DND-41 (cell line): Measurements from ENCODE around the gene HOXA9.

Source experiments
- ATAC-seq: fragments of 200-7000 bp; cut with Tn5 transposase; 3 replicates; pipeline ENCODE4 v1.9.1; 2021; ENCODE audit warnings: low read depth; ENCODE audit not compliant: insufficient read depth
- DNase-seq: peaks from one replicate; pipeline ENCODE4 v3.0.0-alpha.2; 2020
- H2AFZ ChIP-seq: 2 replicates; pipeline ENCODE4 v1.6.0; 2012; ENCODE audit warnings: low read depth, low read length
- H3K27ac ChIP-seq: 2 replicates; pipeline ENCODE4 v1.5.1; 2012; ENCODE audit warnings: low read length, inconsistent platforms
- H3K27me3 ChIP-seq: fragments of 200-600 bp; sonication (generic); 2 replicates; pipeline ENCODE4 v1.6.0; 2012; ENCODE audit warnings: low read length, mild to moderate bottlenecking, inconsistent platforms; ENCODE audit not compliant: insufficient read depth, poor library complexity
- H3K36me3 ChIP-seq: 2 replicates; pipeline ENCODE4 v1.5.1; 2012; ENCODE audit warnings: low read length, inconsistent platforms; ENCODE audit not compliant: insufficient read depth
- H3K4me1 ChIP-seq: 2 replicates; pipeline ENCODE4 v1.5.1; 2012; ENCODE audit warnings: mild to moderate bottlenecking, low read length; ENCODE audit not compliant: insufficient read depth
- H3K4me2 ChIP-seq: 2 replicates; pipeline ENCODE4 v1.6.0; 2012; ENCODE audit warnings: mild to moderate bottlenecking, moderate library complexity, low read length, inconsistent platforms; ENCODE audit not compliant: insufficient read depth
- H3K4me3 ChIP-seq, 2 experiments: fragments of 200-600 bp in 1 of 2; shearing (Covaris generic) in 1 of 2; 2 replicates each; pipeline ENCODE4 v1.5.1; 2012 to 2016; ENCODE audit warnings: inconsistent platforms in 2 of 2, low read length in 2 of 2, mild to moderate bottlenecking in 2 of 2, low read depth in 1 of 2, moderate library complexity in 1 of 2
- H3K79me2 ChIP-seq: 2 replicates; pipeline ENCODE4 v1.6.0; 2012; ENCODE audit warnings: low read length, inconsistent platforms; ENCODE audit not compliant: insufficient read depth
- H3K9ac ChIP-seq: 2 replicates; pipeline ENCODE4 v1.6.0; 2012; ENCODE audit warnings: low read depth, mild to moderate bottlenecking, inconsistent platforms, low read length, moderate library complexity
- H3K9me3 ChIP-seq: 2 replicates; pipeline ENCODE4 v1.5.1; 2012; ENCODE audit warnings: low read length, moderate library complexity, mild to moderate bottlenecking, inconsistent platforms; ENCODE audit not compliant: insufficient read depth, severe bottlenecking
- H4K20me1 ChIP-seq: 2 replicates; pipeline ENCODE4 v1.6.0; 2012; ENCODE audit warnings: low read length; ENCODE audit not compliant: insufficient read depth
- EZH2 ChIP-seq: IDR thresholded peaks from 3 replicates; pipeline ENCODE4 v1.6.1; 2012; ENCODE audit warnings: borderline replicate concordance, low read depth, mild to moderate bottlenecking, moderate library complexity, low read length, inconsistent platforms; ENCODE audit not compliant: severe bottlenecking
- TF ChIP-seq, protein P1 (sequence below): IDR thresholded peaks from 2 replicates; pipeline ENCODE4 v1.5.1; 2012; ENCODE audit warnings: borderline replicate concordance, low read length, moderate library complexity, mild to moderate bottlenecking; ENCODE audit not compliant: poor library complexity, severe bottlenecking; ENCODE audit errors: extremely low read depth

HOXA9 gene

DNA sequence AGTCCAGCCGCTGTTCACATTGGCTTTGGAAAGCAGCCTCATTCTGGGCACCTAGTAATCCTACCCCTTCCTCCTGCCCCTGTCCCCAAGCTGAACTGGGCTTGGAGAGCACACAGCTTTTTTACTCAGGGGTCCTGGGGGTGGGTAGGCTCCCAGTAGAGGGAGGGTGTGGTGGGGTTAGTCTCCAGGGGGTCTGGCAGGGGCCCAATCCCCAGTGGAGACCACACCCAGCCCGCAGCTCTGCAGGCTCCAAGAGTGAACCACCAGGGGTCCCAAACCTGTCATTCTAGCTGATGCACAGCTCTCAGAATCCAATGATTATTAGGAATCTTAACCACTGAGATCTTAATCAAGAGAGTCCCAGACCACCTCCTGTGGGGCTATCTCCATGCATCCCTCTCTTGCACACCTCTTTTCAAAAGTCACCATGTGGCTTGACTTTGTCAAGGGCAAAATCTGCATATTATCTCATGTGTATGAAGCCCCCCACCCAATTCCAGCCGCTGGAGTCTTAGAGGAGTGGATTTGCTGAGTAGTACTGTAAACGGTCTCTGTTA is 17.0 kb upstream of the HOXA9 start:
- no peak overlapping the region for H3K4me3 ChIP-seq

GRCh38 chr7:27181795-27182275 is 16.5 kb upstream of the HOXA9 start:
- Histone ChIP-seq H3K27ac (no peak overlapping the region), H3K4me2 (no peak overlapping the region), H3K4me1 (no peaks in the 10 kb centered on the region), H3K27me3 (peaks cover 8% of the 10 kb centered on the region), H3K36me3 (no peaks in the 10 kb centered on the region), H3K9ac (no peak overlapping the region), H3K79me2 (no peaks in the 10 kb centered on the region), H4K20me1 (no peaks in the 10 kb centered on the region), H3K9me3 (no peaks in the 10 kb centered on the region), H2AFZ (no peak overlapping the region), H3K4me3 (no peak overlapping the region)
- DNase-seq = no peak
- no peak for ATAC-seq
- TF ChIP-seq, protein P1, sequence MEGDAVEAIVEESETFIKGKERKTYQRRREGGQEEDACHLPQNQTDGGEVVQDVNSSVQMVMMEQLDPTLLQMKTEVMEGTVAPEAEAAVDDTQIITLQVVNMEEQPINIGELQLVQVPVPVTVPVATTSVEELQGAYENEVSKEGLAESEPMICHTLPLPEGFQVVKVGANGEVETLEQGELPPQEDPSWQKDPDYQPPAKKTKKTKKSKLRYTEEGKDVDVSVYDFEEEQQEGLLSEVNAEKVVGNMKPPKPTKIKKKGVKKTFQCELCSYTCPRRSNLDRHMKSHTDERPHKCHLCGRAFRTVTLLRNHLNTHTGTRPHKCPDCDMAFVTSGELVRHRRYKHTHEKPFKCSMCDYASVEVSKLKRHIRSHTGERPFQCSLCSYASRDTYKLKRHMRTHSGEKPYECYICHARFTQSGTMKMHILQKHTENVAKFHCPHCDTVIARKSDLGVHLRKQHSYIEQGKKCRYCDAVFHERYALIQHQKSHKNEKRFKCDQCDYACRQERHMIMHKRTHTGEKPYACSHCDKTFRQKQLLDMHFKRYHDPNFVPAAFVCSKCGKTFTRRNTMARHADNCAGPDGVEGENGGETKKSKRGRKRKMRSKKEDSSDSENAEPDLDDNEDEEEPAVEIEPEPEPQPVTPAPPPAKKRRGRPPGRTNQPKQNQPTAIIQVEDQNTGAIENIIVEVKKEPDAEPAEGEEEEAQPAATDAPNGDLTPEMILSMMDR = no peak
- no peak for TF ChIP-seq EZH2

More for the DNA sequence above, 17.0 kb upstream of the HOXA9 start:
- peaks cover 8% of the 10 kb centered on the region for H3K27me3 ChIP-seq
- ATAC-seq (no peak), DNase-seq (no peak)
- H3K36me3 ChIP-seq = no peaks in the 10 kb centered on the region
- H2AFZ ChIP-seq = no peak overlapping the region
- H3K79me2 ChIP-seq = no peaks in the 10 kb centered on the region
- H4K20me1 ChIP-seq = no peaks in the 10 kb centered on the region
- no peak overlapping the region for H3K9ac ChIP-seq
- peaks cover 1% of the 10 kb centered on the region for H3K4me1 ChIP-seq
- no peaks in the 10 kb centered on the region for H3K9me3 ChIP-seq
- H3K4me2 ChIP-seq = no peak overlapping the region
- no peak overlapping the region for H3K27ac ChIP-seq
- no peak for TF ChIP-seq EZH2

DNA sequence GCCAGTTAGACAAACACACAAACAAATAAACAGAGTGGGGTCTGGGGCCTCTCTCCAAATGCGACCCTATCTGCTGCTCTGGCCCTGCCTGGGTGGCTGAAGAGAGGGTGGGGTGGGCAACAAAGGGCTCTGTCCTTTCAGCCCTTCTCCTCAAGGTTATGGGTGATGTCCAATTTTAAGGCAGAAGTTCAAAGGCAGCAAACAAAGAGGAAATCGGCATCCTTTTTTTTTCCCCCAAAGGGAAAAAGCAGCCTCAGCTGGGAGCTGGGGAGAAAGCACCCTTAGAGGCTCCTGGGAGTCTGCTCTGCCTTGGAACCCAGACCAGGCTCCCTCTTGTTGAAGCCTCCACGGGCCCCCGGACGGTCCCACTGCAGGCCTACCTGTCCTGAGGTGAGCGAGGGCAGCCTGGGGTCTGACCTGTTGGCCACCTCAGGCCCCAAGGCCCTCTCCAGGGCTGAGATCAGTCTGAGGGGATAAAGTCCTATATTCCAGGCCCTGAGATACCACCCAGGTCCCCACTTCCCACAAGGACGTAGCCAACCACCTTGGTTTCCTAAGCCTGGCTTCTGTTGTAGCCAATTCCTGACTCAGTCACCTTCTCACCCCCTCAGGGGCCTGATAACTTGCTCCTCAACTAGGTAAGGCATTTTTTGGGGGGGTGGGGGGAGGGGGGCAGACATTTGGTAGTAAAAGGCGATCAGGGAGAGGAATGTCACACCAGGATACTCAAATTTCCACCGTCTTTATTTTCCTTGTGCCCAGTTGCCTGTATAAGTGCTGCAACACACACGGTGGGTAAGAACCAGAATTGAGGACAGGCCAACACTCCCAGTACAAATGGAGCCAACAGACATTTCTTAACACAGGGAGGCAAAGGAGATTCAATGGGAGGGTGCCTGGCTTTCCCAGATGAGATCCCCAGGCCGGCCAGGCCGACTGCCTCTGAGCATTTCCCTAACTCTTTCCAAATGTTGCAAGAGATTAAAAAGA is 15.4 kb upstream of the HOXA9 start:
- ATAC-seq = no peak
- Histone ChIP-seq H3K4me3 (no peak overlapping the region), H3K9ac (no peak overlapping the region), H3K36me3 (no peaks in the 10 kb centered on the region), H3K27ac (no peak overlapping the region), H3K27me3 (peaks cover 3% of the 10 kb centered on the region), H3K9me3 (no peaks in the 10 kb centered on the region), H4K20me1 (no peaks in the 10 kb centered on the region), H2AFZ (no peak overlapping the region), H3K79me2 (no peaks in the 10 kb centered on the region), H3K4me1 (no peaks in the 10 kb centered on the region), H3K4me2 (no peak overlapping the region)
- DNase-seq = no peak
- TF ChIP-seq, protein P1 = no peak
- TF ChIP-seq EZH2 = no peak
